Panc1 (cell line): ENCODE measurements around the gene CD1E. TPM values are rescaled to one million over a fixed set of nuclear protein-coding genes. Genes with fewer than 3 reads are reported as not detected.

Source experiments
- ATAC-seq: fragments of 200-7000 bp; cut with Tn5 transposase; 2 replicates; pipeline ENCODE4 v1.9.1; 2020; ENCODE audit warnings: mild to moderate bottlenecking, moderate library complexity
- BruUV-seq: library from RNA; stranded (reverse); fragments of 400-500 nt; replicated peaks from 2 replicates; lab custom pipeline; 2021; lab: Mats Ljungman, UMichigan
- CTCF ChIA-PET: fragments of 300-600 bp; sonication (Branson Sonifier 250); formaldehyde crosslinking; loops from one replicate; lab custom pipeline; 2022; ENCODE audit warnings: antibody characterized with exemption; lab: Charles Lee
- POLR2A ChIA-PET: fragments of 300-600 bp; sonication (Branson Sonifier 250); formaldehyde crosslinking; loops from one replicate; lab custom pipeline; 2022; ENCODE audit warnings: antibody characterized with exemption; lab: Charles Lee
- DNase-seq: peaks from one replicate; pipeline ENCODE4 v3.0.0-alpha.2; 2010; ENCODE audit warnings: low read depth, low spot score
- H3K27ac ChIP-seq: 2 replicates; pipeline ENCODE4 v1.5.1; 2011; ENCODE audit warnings: mild to moderate bottlenecking, low read length, inconsistent platforms
- H3K27me3 ChIP-seq: fragments of 200-500 bp; sonication (Bioruptor generic); 2 replicates; pipeline ENCODE4 v1.6.0; 2014; ENCODE audit warnings: low read length, inconsistent platforms; ENCODE audit not compliant: control insufficient read depth, insufficient read depth
- H3K36me3 ChIP-seq: fragments of 200-500 bp; sonication (Bioruptor generic); 2 replicates; pipeline ENCODE4 v1.5.1; 2014; ENCODE audit warnings: inconsistent platforms, mild to moderate bottlenecking, low read length, moderate library complexity; ENCODE audit not compliant: control insufficient read depth, insufficient read depth
- H3K4me1 ChIP-seq: 2 replicates; pipeline ENCODE4 v1.5.1; 2011; ENCODE audit warnings: inconsistent platforms, mild to moderate bottlenecking, low read length, moderate library complexity; ENCODE audit not compliant: control insufficient read depth, insufficient read depth
- H3K4me3 ChIP-seq, 2 experiments: 2 replicates each; pipeline ENCODE4 v1.5.1; 2011 to 2012; ENCODE audit warnings: low read depth in 2 of 2, low read length in 2 of 2, mild to moderate bottlenecking in 2 of 2, inconsistent platforms in 1 of 2, moderate library complexity in 1 of 2
- H3K9me3 ChIP-seq: fragments of 200-500 bp; sonication (Bioruptor generic); 2 replicates; pipeline ENCODE4 v1.5.1; 2014; ENCODE audit warnings: low read depth, mild to moderate bottlenecking, inconsistent platforms, low read length, moderate library complexity; ENCODE audit not compliant: control insufficient read depth, insufficient read depth
- POLR2AphosphoS5 ChIP-seq: IDR thresholded peaks from 2 replicates; pipeline ENCODE4 v1.6.1; 2012; ENCODE audit warnings: mild to moderate bottlenecking, low read depth, low read length, moderate library complexity
- SIN3A ChIP-seq: IDR thresholded peaks from 2 replicates; pipeline ENCODE4 v1.6.1; 2012; ENCODE audit warnings: low read depth, mild to moderate bottlenecking, low read length, moderate library complexity, borderline replicate concordance; ENCODE audit not compliant: insufficient read depth
- TCF7L2 ChIP-seq: IDR thresholded peaks from 2 replicates; pipeline ENCODE4 v1.6.1; 2011; ENCODE audit warnings: mild to moderate bottlenecking, low read depth, low read length, inconsistent platforms
- in situ Hi-C: cut with HindIII; loops from 2 replicates; pipeline ENCODE4 v1.10.0; 2016; ENCODE audit warnings: low sequenced_read_pairs, low pct_unique_long_range_greater_than_20kb
- intact Hi-C: fragments of 100-400 bp; cut with micrococcal nuclease; formaldehyde crosslinking; loops from one replicate; pipeline ENCODE4 v1.10.0; 2022; ENCODE audit not compliant: unreplicated experiment
- total RNA-seq: library from RNA; stranded (reverse); gene quantifications from one replicate; pipeline ENCODE4 v1.2.1, GENCODE V29; 2021; ENCODE audit not compliant: unreplicated experiment
- TF ChIP-seq, protein P1 (sequence below): fragments of 450-650 bp; IDR thresholded peaks from 2 replicates; pipeline ENCODE4 v1.5.1; 2017; ENCODE audit warnings: mild to moderate bottlenecking
- TF ChIP-seq, protein P2 (sequence below), 2 experiments: IDR thresholded peaks; 2 replicates each; pipeline ENCODE4 v1.6.1; 2011 to 2012; ENCODE audit warnings: low read depth in 2 of 2, control low read depth in 1 of 2, low read length in 1 of 2, mild to moderate bottlenecking in 1 of 2, moderate library complexity in 1 of 2; ENCODE audit not compliant: insufficient read depth in 1 of 2

The CD1E gene
- total RNA-seq, 1 experiment from 2014 or later: not detected

DNA sequence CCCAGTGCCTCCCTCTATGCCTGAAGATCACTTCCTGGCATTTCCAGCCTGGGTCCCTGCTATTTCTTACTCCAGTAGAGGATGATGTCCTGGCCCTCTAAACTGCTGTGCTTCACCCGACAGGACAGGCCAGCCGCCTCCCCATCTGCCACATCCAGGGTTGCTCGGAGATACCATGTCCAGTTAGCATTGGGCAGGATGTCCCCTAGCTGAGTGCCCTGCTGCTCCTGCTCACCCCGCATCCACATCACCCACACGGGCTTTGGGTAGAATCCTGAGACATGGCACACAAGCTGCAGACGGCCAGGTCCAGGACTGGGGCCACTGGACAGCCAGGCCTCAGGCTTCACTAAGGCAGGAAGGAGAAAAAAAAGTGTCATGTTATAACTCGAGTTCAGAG is 24.4 kb upstream of the CD1E start:
- intact Hi-C loops (loop anchor here (10.0 kb wide), 1 partner anchor 124 kb away; no protein-coding TSS in a partner anchor), in situ Hi-C loops (no loop called here)
- H3K4me3 ChIP-seq: no peak overlapping the region
- TF ChIP-seq SIN3A (no peak), TCF7L2 (no peak), POLR2AphosphoS5 (no peak)
- TF ChIP-seq, protein P1, sequence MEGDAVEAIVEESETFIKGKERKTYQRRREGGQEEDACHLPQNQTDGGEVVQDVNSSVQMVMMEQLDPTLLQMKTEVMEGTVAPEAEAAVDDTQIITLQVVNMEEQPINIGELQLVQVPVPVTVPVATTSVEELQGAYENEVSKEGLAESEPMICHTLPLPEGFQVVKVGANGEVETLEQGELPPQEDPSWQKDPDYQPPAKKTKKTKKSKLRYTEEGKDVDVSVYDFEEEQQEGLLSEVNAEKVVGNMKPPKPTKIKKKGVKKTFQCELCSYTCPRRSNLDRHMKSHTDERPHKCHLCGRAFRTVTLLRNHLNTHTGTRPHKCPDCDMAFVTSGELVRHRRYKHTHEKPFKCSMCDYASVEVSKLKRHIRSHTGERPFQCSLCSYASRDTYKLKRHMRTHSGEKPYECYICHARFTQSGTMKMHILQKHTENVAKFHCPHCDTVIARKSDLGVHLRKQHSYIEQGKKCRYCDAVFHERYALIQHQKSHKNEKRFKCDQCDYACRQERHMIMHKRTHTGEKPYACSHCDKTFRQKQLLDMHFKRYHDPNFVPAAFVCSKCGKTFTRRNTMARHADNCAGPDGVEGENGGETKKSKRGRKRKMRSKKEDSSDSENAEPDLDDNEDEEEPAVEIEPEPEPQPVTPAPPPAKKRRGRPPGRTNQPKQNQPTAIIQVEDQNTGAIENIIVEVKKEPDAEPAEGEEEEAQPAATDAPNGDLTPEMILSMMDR: no peak
- TF ChIP-seq, protein P2, sequence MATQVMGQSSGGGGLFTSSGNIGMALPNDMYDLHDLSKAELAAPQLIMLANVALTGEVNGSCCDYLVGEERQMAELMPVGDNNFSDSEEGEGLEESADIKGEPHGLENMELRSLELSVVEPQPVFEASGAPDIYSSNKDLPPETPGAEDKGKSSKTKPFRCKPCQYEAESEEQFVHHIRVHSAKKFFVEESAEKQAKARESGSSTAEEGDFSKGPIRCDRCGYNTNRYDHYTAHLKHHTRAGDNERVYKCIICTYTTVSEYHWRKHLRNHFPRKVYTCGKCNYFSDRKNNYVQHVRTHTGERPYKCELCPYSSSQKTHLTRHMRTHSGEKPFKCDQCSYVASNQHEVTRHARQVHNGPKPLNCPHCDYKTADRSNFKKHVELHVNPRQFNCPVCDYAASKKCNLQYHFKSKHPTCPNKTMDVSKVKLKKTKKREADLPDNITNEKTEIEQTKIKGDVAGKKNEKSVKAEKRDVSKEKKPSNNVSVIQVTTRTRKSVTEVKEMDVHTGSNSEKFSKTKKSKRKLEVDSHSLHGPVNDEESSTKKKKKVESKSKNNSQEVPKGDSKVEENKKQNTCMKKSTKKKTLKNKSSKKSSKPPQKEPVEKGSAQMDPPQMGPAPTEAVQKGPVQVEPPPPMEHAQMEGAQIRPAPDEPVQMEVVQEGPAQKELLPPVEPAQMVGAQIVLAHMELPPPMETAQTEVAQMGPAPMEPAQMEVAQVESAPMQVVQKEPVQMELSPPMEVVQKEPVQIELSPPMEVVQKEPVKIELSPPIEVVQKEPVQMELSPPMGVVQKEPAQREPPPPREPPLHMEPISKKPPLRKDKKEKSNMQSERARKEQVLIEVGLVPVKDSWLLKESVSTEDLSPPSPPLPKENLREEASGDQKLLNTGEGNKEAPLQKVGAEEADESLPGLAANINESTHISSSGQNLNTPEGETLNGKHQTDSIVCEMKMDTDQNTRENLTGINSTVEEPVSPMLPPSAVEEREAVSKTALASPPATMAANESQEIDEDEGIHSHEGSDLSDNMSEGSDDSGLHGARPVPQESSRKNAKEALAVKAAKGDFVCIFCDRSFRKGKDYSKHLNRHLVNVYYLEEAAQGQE (IDR thresholded peaks at IDR 0.05; ENCODE audit: insufficient read depth in 1 of 2, low read depth in 2 of 2, low read length in 1 of 2): no peak
- CTCF ChIA-PET: interaction anchor here (1.3 kb wide), 1 partner anchor 125 kb away, joined by 8 read pairs; no protein-coding TSS in a partner anchor
- no peaks in the 10 kb centered on the region for H3K9me3 ChIP-seq
- no TSS peak for BruUV-seq
- POLR2A ChIA-PET: interaction anchor here (0.5 kb wide), 1 partner anchor 164 kb away, joined by 9 read pairs; no protein-coding TSS in a partner anchor
- H3K27ac ChIP-seq: no peak overlapping the region
- ATAC-seq (no peak), DNase-seq (no peak)
- H3K36me3 ChIP-seq: no peaks in the 10 kb centered on the region
- no peaks in the 10 kb centered on the region for H3K27me3 ChIP-seq
- no peaks in the 10 kb centered on the region for H3K4me1 ChIP-seq

DNA sequence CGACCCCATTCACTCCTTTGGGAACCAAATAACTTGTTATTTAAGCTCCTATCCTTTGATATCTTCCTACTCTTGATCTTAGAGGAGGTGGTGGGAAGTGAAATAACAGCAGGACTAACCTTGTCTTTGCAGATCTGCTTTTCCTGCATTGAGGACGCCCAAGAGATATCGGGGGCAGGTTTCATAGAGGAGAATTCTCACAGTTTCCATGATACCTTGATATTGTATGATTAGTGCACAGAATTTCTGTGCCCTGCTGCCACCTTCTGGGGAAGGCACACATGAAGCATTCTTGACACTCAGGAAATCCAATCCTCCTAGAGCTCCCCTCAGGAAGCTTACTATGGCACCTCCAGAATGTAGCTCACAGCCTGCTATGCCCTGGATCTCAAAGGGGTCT is 24.0 kb upstream of the CD1E start:
- Histone ChIP-seq H3K27me3 (no peaks in the 10 kb centered on the region), H3K4me3 (no peak overlapping the region), H3K36me3 (no peaks in the 10 kb centered on the region), H3K27ac (no peak overlapping the region), H3K4me1 (no peaks in the 10 kb centered on the region), H3K9me3 (no peaks in the 10 kb centered on the region)
- no peak for TF ChIP-seq POLR2AphosphoS5
- TF ChIP-seq, protein P1: peak; percentile 53
- TF ChIP-seq, protein P2 (IDR thresholded peaks at IDR 0.05; ENCODE audit: insufficient read depth in 1 of 2, low read depth in 2 of 2, low read length in 1 of 2): no peak
- in situ Hi-C loops: no loop called here
- no peak; the same call in 1 of the 2 replicates for ATAC-seq
- DNase-seq: no peak
- no TSS peak for BruUV-seq
- ChIA-PET CTCF (interaction anchor here (1.3 kb wide), 1 partner anchor 126 kb away, joined by 8 read pairs; no protein-coding TSS in a partner anchor), POLR2A (interaction anchor here (0.5 kb wide), 1 partner anchor 165 kb away, joined by 9 read pairs; no protein-coding TSS in a partner anchor)
- intact Hi-C loops: loop anchor here (10.0 kb wide), 1 partner anchor 125 kb away; no protein-coding TSS in a partner anchor
